ENCODE data around the gene FCN2. TPM values are rescaled to one million over a fixed set of nuclear protein-coding genes. Genes with fewer than 3 reads are reported as not detected.

FCN2 gene
- total and polyA plus RNA-seq, 2 of the 4 experiments (the other 2 are of a cell fraction): not detected

GRCh38 chr9:134863306-134863902, 17.2 kb upstream of the FCN2 start:
- Histone ChIP-seq H2BK5ac (ENCODE audit: low read depth, low read length, poor library complexity, severe bottlenecking) (no peak overlapping the region), H3K9ac (ENCODE audit: low read depth, low read length) (no peak overlapping the region), H2BK120ac (ENCODE audit: low read depth, low read length) (no peak overlapping the region), H3K9me1 (ENCODE audit: insufficient read depth, low read length) (peaks cover 2% of the 10 kb centered on the region; the same call in 1 of the 2 replicates), H3K14ac (replicated peaks; ENCODE audit: low read depth, low read length) (no peak overlapping the region), H3K9me3 (ENCODE audit: control insufficient read depth, insufficient read depth, low read length) (peaks cover 4% of the 10 kb centered on the region), H4K20me1 (ENCODE audit: insufficient read depth, low read length) (no peaks in the 10 kb centered on the region), H2AK9ac (replicated peaks; ENCODE audit: low read depth, low read length, poor library complexity) (no peak overlapping the region), H4K5ac (ENCODE audit: low read depth, low read length) (no peak overlapping the region), H3K23ac (ENCODE audit: low read depth, low read length) (no peak overlapping the region), H4K8ac (ENCODE audit: low read depth in 2 of 2, low read length in 2 of 2) (no peak overlapping the region), H4K91ac (ENCODE audit: insufficient read depth, low read depth, low read length) (no peak overlapping the region), H2AK5ac (ENCODE audit: low read depth, low read length) (no peak overlapping the region), H2AFZ (replicated peaks; ENCODE audit: low read length, poor library complexity) (no peak overlapping the region), H3K4me2 (ENCODE audit: low read depth, low read length) (no peak overlapping the region), H3K4me3 (ENCODE audit: insufficient read depth, low read depth, low read length) (no peak overlapping the region), H3K56ac (ENCODE audit: extremely low read depth, insufficient read depth, low read length) (no peak overlapping the region), H3K27me3 (ENCODE audit: control insufficient read depth, insufficient read depth, low read length) (peaks cover 4% of the 10 kb centered on the region; the same call in 1 of the 2 replicates), H2BK15ac (ENCODE audit: low read depth, low read length) (no peak overlapping the region), H2BK20ac (ENCODE audit: low read depth, low read length) (no peak overlapping the region), H3K27ac (ENCODE audit: insufficient read depth, low read length) (no peak overlapping the region), H3K18ac (ENCODE audit: low read depth, low read length) (no peak overlapping the region), H3K4me1 (ENCODE audit: control insufficient read depth, insufficient read depth, low read length) (peaks cover 4% of the 10 kb centered on the region; the same call in 1 of the 2 replicates), H3K36me3 (ENCODE audit: control insufficient read depth, insufficient read depth, low read length) (no peaks in the 10 kb centered on the region), H3K79me1 (ENCODE audit: low read depth in 1 of 2, low read length in 2 of 2) (no peaks in the 10 kb centered on the region), H3K4ac (ENCODE audit: low read depth, low read length) (no peak overlapping the region)
- in situ Hi-C loops (cut with MboI; ENCODE audit: low sequenced_read_pairs): no loop called here
- intact Hi-C loops (cut with micrococcal nuclease): no loop called here
- no TSS peak for BruUV-seq (replicated peaks)
- ChIA-PET POLR2A (ENCODE audit: unreplicated experiment) (no interaction called here), CTCF (no interaction called here)
- no peak for ATAC-seq (ENCODE audit: low read depth)
- 84% methylated on average over 12 of the region's 16 CpGs; no CpG with 5 or more reads in 1 of the 2 experiments for WGBS, 2 experiments (ENCODE audit: extremely low coverage in 2 of 2, insufficient read length in 1 of 2)
- no peak for DNase-seq
- TF ChIP-seq FOS (IDR thresholded peaks at IDR 0.05; ENCODE audit: low read depth, low read length): no peak
- no peak for TF ChIP-seq RFX5 (IDR thresholded peaks at IDR 0.05; ENCODE audit: low read depth, low read length)
- no peak for TF ChIP-seq NFE2L2 (IDR thresholded peaks at IDR 0.05; ENCODE audit: low read depth, low read length)
- no peak for TF ChIP-seq ELK1 (IDR thresholded peaks at IDR 0.05; ENCODE audit: borderline replicate concordance, low read depth, low read length)
- TF ChIP-seq RCOR1 (IDR thresholded peaks at IDR 0.05; ENCODE audit: insufficient replicate concordance, low read length): no peak
- no peak for TF ChIP-seq MAFK (IDR thresholded peaks at IDR 0.05; ENCODE audit: low read depth, low read length)
- no peak for TF ChIP-seq CHD1 (IDR thresholded peaks at IDR 0.05; ENCODE audit: low read depth, low read length)
- TF ChIP-seq, protein P1, sequence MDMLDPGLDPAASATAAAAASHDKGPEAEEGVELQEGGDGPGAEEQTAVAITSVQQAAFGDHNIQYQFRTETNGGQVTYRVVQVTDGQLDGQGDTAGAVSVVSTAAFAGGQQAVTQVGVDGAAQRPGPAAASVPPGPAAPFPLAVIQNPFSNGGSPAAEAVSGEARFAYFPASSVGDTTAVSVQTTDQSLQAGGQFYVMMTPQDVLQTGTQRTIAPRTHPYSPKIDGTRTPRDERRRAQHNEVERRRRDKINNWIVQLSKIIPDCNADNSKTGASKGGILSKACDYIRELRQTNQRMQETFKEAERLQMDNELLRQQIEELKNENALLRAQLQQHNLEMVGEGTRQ (IDR thresholded peaks at IDR 0.05; ENCODE audit: low read depth, low read length): no peak
- no peak for TF ChIP-seq MXI1 (IDR thresholded peaks at IDR 0.05; ENCODE audit: borderline replicate concordance, low read depth, low read length)
- no peak for TF ChIP-seq RAD21 (IDR thresholded peaks at IDR 0.05; ENCODE audit: low read length)
- dilution Hi-C loops (cut with HindIII; ENCODE audit: low sequenced_read_pairs, unreplicated experiment): no loop called here

Measured in IMR-90 (cell line).